ENCODE measurements around the gene VANGL2. TPM values are rescaled to one million over a fixed set of nuclear protein-coding genes. Genes with fewer than 3 reads are reported as not detected.

The VANGL2 gene
- total and polyA plus RNA-seq, 2 of the 8 experiments (the other 6 are each of a cell fraction or from before 2014, with no cell fraction given), result 62.5 to 118 TPM

DNA sequence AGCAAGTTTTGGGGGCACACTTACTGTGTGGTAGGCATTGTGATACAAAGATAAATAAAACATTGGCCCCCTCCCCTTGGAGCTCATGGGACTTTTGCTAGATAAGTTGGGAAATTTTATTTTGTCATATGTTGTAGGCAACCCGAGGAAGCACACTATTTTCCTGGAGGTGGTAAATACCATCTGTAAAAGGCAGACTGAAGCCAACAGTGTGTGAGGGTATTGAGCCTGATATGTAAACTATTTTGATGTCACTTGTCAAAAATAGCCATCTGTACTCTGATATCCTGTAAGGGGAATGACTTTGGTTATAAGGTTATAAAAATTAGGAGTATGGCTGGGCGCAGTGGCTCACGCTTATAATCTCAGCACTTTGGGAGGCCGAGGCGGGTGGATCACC, 30.6 kb downstream of the VANGL2 start (continued):
- TF ChIP-seq, protein P1, sequence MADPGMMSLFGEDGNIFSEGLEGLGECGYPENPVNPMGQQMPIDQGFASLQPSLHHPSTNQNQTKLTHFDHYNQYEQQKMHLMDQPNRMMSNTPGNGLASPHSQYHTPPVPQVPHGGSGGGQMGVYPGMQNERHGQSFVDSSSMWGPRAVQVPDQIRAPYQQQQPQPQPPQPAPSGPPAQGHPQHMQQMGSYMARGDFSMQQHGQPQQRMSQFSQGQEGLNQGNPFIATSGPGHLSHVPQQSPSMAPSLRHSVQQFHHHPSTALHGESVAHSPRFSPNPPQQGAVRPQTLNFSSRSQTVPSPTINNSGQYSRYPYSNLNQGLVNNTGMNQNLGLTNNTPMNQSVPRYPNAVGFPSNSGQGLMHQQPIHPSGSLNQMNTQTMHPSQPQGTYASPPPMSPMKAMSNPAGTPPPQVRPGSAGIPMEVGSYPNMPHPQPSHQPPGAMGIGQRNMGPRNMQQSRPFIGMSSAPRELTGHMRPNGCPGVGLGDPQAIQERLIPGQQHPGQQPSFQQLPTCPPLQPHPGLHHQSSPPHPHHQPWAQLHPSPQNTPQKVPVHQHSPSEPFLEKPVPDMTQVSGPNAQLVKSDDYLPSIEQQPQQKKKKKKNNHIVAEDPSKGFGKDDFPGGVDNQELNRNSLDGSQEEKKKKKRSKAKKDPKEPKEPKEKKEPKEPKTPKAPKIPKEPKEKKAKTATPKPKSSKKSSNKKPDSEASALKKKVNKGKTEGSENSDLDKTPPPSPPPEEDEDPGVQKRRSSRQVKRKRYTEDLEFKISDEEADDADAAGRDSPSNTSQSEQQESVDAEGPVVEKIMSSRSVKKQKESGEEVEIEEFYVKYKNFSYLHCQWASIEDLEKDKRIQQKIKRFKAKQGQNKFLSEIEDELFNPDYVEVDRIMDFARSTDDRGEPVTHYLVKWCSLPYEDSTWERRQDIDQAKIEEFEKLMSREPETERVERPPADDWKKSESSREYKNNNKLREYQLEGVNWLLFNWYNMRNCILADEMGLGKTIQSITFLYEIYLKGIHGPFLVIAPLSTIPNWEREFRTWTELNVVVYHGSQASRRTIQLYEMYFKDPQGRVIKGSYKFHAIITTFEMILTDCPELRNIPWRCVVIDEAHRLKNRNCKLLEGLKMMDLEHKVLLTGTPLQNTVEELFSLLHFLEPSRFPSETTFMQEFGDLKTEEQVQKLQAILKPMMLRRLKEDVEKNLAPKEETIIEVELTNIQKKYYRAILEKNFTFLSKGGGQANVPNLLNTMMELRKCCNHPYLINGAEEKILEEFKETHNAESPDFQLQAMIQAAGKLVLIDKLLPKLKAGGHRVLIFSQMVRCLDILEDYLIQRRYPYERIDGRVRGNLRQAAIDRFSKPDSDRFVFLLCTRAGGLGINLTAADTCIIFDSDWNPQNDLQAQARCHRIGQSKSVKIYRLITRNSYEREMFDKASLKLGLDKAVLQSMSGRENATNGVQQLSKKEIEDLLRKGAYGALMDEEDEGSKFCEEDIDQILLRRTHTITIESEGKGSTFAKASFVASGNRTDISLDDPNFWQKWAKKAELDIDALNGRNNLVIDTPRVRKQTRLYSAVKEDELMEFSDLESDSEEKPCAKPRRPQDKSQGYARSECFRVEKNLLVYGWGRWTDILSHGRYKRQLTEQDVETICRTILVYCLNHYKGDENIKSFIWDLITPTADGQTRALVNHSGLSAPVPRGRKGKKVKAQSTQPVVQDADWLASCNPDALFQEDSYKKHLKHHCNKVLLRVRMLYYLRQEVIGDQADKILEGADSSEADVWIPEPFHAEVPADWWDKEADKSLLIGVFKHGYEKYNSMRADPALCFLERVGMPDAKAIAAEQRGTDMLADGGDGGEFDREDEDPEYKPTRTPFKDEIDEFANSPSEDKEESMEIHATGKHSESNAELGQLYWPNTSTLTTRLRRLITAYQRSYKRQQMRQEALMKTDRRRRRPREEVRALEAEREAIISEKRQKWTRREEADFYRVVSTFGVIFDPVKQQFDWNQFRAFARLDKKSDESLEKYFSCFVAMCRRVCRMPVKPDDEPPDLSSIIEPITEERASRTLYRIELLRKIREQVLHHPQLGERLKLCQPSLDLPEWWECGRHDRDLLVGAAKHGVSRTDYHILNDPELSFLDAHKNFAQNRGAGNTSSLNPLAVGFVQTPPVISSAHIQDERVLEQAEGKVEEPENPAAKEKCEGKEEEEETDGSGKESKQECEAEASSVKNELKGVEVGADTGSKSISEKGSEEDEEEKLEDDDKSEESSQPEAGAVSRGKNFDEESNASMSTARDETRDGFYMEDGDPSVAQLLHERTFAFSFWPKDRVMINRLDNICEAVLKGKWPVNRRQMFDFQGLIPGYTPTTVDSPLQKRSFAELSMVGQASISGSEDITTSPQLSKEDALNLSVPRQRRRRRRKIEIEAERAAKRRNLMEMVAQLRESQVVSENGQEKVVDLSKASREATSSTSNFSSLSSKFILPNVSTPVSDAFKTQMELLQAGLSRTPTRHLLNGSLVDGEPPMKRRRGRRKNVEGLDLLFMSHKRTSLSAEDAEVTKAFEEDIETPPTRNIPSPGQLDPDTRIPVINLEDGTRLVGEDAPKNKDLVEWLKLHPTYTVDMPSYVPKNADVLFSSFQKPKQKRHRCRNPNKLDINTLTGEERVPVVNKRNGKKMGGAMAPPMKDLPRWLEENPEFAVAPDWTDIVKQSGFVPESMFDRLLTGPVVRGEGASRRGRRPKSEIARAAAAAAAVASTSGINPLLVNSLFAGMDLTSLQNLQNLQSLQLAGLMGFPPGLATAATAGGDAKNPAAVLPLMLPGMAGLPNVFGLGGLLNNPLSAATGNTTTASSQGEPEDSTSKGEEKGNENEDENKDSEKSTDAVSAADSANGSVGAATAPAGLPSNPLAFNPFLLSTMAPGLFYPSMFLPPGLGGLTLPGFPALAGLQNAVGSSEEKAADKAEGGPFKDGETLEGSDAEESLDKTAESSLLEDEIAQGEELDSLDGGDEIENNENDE (IDR thresholded peaks at IDR 0.05; ENCODE audit: insufficient replicate concordance, low read length), result no peak
- no peak for TF ChIP-seq SUZ12 (IDR thresholded peaks at IDR 0.05; ENCODE audit: low read length)
- no peak for TF ChIP-seq SIX5 (IDR thresholded peaks at IDR 0.05; ENCODE audit: low read depth, low read length)
- TF ChIP-seq BCL11A (IDR thresholded peaks at IDR 0.05; ENCODE audit: low read depth in 2 of 2, low read length in 2 of 2), result no peak
- no peak for TF ChIP-seq TAF1 (IDR thresholded peaks at IDR 0.05; ENCODE audit: low read depth, low read length)
- no peak for TF ChIP-seq JUND (IDR thresholded peaks at IDR 0.05; ENCODE audit: low read length)
- TF ChIP-seq HDAC6 (IDR thresholded peaks at IDR 0.05; ENCODE audit: low read depth, low read length), result no peak
- TF ChIP-seq TCF12 (IDR thresholded peaks at IDR 0.05; ENCODE audit: low read depth, low read length), result no peak
- TF ChIP-seq MAFK (IDR thresholded peaks at IDR 0.05; ENCODE audit: low read depth, low read length), result no peak
- no peak for TF ChIP-seq POU5F1 (IDR thresholded peaks at IDR 0.05; ENCODE audit: low read depth, low read length)
- TF ChIP-seq ZNF274 (IDR thresholded peaks at IDR 0.05; ENCODE audit: borderline replicate concordance, extremely low read depth, low read length), result no peak
- TF ChIP-seq, protein P2, sequence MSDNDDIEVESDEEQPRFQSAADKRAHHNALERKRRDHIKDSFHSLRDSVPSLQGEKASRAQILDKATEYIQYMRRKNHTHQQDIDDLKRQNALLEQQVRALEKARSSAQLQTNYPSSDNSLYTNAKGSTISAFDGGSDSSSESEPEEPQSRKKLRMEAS (IDR thresholded peaks at IDR 0.05), result no peak
- TF ChIP-seq GABPA (IDR thresholded peaks at IDR 0.05; ENCODE audit: borderline replicate concordance, insufficient read depth, low read length), result no peak
